GM19438 (cell line): ENCODE results near the gene ANO2.

Experiments used
- ATAC-seq: cut with Tn5 transposase; IDR thresholded peaks from one replicate; pipeline ENCODE4 v1.9.1; 2021; ENCODE audit warnings: low read depth; ENCODE audit not compliant: unreplicated experiment

ANO2 gene

DNA sequence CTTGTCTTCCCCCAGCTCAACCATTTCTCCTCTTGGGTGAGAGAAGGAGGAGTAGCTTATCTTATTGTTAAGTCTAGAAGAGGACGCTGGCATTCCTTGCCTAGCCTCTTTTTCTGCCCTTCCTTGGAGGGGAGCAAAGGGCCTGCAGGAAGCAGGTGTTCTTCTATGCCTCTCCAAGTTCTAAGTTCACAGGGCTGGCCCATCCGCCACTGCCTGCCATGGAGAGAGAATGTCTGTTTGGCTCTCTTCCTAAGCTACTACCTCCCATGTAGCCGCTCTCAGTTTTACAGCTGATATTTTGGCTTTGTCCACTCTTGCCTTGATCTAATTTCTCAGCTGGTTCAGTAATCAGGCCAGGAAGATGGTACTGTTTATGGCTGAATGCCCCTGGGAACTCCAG, 312.0 kb downstream of the ANO2 start:
- ATAC-seq = no peak

DNA sequence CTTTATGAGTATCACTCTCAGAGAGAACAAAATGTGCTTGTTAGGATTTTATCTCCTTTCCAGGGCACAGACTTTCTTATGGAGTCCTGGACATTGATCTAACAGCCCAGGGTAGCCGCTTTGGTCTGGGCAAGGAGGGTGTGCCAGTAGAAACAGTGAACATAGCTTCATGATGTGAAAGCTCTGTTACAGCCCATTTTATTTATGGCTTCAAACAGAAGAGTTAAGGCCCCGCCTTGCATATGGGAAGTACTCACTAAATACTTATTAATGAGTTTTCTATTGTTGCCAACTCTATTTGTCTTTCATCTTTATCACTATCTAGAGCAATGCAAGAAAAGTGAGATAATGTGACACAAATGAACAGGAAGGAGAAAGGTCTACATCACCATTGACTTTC, 312.6 kb downstream of the ANO2 start:
- ATAC-seq = no peak

DNA sequence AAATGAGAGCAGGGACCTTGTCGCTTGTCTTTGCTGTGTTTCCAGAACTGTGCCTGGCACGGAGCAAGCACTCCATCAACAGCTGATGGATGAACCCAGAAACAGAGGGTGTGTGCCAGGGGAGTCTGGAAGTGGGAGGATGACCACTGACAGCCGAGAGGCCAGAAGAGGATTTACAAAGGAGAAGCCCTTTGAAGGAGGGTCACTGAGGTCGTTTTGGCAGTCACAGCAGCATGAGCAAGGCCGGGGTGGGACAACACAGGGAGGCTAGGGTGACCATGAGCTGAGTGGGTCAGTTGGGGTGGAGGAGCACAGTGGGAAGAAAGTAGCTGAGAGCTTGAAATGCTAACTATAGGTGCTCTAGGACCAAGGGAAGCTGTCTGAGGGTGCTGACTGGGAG, 313.6 kb downstream of the ANO2 start:
- ATAC-seq = no peak

DNA sequence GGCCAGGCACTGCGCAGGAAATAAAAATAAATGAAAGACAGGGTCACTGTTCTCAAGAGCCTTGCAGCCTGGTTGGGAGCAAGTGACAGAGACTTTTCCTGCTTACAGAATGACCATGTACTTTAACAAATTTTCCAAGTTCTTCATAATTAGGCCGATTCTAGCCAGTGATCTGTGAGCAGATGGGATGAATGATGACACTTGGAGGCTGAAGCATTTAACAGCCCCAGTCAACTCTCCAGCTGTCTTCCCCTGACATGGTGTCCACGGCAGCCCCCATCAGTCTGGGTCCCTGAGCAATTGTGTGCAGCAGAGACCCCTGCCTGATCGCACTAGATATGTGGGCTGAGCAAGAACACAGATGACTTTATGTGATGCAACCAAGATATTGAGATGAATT, 314.3 kb downstream of the ANO2 start:
- ATAC-seq = no peak

DNA sequence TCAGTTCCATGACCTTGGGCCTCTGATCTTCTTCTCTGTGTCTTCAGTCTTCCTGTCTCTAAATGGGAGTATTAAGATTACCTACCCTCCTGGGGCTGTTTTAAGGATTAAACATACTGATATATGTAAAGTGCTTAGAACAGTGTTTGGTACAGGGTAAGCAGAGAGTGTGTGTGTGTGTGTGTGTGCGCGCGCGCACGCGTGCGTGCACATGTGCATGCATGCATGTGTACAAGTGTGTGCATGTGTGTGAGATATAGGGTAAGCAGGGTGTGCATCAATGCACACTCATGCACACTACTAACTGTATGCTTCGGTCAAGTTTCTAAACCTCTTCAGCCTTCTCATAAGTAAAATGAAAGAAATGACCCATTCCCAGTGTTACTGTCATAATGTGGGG, 316.6 kb downstream of the ANO2 start:
- ATAC-seq = no peak

DNA sequence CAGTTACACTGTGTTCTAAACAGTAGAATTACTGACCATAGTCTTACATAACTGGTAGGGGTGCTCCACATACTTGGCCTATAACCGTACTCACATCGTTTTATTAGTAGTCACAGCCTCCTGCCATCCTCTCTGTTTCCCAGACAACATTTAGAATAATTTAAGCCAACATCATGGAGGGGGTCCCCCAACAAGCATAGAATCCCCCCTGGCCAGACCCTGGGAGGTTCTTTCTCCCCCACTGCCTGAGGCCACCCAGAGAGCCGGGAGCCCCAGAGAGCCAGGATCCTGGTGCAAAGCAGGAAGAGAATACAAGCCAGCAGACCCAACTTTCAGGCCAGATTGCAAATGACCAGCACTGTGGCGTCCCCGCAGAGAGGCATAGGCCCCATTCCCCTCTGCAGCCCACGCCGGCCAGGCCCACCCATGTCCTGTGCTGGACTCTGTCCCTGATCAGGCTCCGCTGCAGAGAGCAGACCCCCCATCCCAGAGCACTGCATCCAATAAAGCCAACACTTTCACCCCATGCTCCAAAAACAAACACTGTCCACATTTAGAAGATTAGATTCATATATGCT, 317.9 kb downstream of the ANO2 start:
- no peak for ATAC-seq

DNA sequence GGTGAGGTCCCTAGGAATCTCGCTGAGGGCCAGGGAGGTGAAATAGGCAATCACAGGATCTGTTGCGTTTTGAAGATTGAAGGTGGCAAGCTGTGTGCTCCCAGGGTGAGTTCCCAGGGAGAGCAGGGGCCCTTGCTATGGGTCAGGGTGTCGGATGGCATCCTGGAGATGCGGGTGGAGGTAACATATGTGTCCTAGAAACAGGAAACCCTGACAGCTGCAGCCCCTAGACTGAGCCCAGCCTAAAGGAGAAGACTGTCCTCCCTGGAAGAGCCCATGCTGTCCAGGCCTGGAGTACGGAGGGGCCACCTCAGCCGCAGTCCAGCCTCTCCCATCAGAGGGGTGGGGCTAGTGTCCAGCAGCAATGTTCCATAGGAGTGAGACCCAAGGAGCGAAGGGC, 318.9 kb downstream of the ANO2 start:
- ATAC-seq = no peak

DNA sequence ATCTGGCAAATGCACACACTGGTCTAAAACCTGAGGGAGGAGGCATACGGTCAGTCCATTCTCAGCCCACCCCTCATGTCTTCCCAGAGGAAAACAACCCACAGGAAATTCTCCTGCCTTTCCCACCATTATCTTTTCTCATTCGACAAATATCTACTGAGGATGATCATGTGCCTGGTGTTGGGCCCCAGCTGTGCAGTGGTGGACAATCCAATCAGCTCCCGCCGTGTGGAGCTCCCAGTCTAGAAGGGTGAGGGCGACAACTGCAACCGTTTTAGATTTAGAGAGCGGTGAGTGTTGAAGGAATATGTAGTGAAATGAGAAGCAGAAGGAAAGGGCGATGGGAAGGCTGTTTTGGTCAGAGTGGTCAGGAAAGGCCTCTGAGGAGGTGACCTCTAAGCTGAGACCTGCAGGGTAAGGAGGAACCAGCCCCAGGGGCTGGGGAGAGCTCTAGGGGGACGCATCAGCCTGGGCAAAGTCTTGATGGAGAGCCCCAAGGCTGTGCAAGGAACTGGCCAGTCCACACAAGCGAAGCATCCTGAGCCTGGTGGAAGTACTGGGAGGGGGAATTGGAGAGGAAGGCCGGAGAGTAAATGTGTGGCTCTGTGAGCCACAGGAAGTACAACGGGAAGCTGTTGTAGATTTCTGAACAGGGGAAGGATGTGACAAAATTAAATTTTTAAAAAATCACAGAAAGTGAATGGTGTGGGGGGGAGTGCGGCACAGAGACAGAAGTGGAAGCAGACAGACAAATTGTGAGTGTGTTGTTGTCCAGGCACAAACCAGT, 320.4 kb downstream of the ANO2 start:
- ATAC-seq = no peak

DNA sequence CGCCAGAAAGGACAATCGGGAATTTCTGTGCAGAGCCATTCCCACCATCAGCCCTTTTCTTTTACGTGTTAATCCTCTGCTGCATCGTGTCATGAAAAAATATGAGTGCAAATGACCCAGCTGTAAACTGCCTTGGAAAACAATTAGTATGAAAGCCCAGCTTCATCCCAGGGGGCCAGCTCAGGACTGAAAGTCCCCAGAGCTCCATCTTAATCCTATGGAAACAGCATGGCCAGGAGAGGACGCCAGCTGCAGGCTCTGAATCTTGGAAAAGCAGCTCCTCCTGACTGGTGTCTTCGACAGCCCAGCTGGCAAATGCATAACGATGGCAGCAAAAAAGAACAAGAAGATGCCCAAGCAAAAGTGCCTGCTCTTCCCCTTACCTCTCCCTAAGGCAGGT, 321.6 kb downstream of the ANO2 start:
- ATAC-seq = no peak

DNA sequence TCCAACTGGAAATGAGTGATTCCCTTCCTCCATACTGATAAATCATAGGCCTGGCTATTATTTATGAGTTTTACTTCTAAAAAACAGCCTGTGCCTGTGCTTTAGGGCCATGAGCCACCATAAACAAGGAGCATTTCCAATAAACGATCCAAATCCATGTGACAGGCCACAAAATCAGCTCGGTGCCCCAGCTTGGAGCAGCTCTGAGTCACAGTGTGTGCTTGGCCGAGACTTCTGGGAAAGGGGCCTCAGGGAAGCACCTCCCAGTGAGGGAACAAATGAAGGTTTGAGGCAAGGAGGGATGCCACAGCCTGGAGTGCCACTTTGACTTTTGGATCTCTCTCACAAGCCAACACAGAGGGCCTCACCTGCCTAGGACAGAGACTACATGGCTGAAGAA, 322.8 kb downstream of the ANO2 start:
- ATAC-seq = no peak

DNA sequence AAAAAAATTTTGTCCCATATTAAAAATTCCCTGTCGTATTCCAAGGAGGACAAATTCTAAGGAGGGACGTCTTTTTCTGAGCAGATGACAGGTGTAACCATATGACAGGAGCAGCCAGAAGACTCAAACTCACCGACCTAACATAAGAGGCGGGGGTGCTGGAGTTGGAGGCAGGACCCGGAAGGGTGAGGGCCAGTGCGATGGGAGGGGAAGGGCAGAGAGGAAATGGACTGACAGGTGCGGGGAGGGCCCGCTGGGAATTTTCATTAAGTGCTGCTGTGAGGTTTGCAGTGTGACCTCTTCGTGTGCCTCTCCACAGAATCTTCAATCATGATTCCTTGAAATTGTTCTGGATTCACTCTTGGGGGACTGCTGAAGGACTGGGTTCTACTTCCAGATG, 323.7 kb downstream of the ANO2 start:
- no peak for ATAC-seq

DNA sequence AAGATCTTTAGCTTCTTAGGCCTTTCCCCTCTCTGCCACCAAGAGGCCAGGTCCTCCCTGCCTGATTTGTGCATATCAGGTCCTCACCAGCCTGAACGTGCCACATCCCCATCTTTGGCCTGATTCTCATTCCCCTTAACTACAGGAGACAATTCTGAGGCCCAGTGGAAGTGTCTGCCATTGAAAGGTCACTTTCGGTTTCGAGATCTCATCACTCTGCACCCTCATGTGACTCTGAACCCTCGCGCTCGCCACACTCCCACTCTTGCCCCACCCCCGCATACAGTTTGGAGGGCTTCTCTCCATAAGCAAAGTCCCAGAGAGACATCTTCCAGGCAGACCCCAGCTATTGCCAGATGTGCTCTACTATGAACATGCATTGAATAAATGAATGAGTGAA, 324.2 kb downstream of the ANO2 start:
- no peak for ATAC-seq

DNA sequence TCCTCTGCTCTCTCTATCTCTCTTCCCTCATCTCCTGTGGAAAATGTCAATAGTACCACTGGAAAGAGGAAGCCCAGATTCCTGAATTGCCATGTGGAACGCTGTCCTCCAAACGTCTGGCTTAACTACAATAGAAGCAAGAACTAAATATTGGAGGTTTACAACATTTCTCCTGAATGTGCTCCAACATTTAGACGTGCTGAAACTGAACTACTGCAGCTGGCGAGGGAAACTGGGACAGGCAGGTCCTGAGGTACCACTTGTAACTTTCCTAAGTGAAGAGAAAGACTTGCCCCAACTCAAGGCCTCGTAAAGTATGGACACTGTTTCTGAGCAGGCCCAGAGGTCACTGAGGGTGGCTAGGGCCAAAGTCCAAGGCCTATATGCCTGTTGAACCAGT, 325.4 kb downstream of the ANO2 start:
- ATAC-seq = no peak

DNA sequence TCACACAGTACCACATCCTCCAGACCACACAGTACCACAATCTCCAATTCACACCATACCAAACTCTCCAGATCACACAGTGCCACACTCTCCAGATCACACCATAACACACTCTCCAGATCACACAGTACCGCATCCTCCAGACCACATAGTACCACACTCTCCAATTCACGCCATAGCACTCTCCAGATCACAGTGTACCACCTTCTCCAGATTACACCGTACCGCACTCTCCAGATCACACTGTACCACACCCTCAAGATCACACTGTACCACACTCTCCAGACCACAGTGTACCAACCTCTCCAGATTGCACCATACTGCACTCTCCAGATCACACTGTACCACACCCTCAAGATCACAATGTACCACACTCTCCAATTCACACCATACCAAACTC, 328.2 kb downstream of the ANO2 start:
- ATAC-seq = no peak

DNA sequence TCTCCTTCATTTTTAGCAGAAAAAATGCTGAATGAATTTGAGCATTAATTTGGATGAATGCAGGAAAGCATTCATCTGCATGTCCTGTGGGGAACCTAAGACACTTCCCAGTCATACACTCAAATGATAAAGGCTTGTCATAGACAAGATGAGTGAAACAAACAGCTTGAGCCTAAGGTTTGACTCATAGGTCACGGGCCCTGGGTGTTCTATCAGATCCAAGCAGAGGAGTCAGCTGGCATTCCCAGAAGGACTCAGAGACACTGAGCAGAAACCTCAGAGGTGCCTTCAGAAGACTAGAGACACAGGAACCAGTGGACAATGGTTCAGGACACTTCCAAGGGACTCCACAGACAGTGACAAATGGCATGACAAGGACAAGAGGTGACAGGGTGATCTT, 329.3 kb downstream of the ANO2 start:
- no peak for ATAC-seq

DNA sequence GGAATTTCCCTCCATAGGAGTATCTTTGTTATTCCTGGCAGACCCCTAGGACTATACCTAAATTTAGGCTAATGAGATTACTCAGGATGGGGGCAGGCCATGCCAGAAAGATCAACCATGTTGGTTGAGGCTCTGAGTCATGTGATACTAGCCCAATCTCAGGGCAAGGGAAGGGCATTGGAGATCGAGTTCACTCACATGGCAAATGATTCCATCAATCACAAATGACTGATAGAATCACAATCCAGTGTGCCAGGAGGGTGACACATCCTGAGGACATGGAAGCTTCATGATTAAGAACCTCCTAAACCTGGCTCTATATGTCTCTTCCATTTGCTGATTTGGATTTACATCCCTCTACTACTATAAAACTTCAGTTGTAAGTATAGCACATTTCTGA, 330.8 kb downstream of the ANO2 start:
- no peak for ATAC-seq

DNA sequence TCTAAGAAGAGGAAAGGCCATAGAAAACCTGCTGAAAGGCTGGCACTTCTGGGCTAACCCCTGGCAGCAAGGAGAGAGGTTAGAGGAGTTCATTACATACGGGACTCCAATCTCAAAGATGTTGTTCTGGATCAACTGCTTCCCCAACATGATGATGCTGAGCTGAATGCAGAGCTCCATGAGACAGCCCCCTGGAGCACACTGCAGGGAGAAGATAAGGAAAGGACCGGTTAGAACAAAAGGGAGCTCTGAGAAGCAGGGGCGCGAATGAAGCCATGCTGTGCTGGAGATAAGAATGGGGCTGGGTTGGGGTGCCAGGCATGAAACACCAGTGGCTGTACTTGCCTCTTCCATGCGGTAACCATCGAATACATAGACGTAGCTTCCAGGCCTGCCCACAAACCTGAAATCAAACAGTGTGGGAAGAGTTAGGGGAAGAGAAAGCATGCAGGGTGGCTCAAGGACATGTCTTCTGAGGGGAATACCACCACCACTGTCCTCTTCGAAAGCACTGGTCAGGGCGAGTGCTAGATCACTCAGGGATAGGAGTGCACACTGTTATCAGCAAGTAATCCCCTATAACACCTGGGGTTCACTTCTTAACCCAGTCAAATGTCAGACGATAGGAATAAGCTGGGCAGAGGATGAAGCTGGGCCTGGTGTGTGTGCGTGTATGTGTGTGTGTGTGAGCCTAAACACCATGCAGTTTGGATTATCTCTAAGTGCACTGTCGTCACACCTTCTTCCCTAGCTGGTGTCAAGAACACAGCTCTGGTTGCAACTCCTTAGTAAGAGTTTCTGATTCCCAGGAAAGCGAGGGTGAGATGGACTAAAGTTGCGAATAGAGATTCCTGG, 332.3 kb downstream of the ANO2 start:
- no peak for ATAC-seq

DNA sequence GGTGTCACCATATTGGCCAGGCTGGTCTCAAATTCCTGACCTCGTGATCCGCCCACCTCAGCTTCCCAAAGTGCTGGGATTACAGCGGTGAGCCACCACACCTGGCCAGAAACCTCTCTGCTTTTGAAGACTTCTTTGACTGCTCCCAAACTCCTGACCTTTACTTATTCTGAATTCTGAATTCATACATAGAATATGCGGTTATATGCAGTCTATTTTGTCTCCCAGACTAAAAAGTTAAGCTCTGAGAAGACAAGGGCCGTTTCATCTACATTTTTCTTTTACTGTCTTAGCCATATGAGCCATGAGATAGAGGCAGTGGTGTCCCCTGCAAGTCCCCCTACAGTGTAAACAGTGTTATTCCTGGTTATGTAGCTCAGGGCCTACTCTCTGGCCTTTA, 333.9 kb downstream of the ANO2 start:
- ATAC-seq = no peak

DNA sequence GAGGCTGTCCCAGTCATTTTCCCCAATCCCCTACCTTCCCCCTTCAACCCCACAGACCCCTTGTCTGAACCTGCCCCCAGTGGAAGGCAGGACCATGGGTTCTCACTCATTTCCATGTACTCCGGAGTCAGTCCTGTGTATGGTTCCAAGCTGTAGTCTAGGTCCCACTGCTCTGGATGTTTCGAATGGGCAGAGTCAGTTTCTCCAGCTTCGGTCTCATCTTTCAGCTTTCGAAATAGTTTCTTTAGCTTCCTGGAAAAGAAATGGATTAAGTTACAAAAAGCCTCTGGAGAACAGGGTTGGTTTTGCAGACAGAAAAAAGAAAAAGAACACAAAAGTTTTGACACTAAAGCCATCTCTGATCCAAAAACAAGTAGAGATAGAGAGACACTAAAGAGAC, 345.7 kb downstream of the ANO2 start:
- ATAC-seq = no peak

DNA sequence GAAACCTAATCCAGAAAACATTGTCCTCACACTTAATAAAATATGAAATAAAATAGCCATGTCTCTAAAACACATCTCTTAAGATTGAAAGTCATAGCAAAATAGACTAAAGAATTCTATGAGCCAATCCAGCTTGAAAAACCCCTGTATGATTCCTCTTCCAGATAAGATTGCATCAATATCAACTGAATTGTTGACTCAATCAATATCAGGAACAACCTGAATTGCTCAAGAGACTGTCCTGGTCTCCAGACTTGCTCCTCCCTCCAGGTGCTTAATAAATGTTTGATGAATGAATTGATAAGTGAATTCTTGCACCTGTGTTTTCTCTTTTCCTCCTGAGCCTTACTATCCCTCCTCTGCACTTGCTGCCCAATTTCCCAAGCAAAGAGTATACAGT, 351.1 kb downstream of the ANO2 start:
- no peak for ATAC-seq

DNA sequence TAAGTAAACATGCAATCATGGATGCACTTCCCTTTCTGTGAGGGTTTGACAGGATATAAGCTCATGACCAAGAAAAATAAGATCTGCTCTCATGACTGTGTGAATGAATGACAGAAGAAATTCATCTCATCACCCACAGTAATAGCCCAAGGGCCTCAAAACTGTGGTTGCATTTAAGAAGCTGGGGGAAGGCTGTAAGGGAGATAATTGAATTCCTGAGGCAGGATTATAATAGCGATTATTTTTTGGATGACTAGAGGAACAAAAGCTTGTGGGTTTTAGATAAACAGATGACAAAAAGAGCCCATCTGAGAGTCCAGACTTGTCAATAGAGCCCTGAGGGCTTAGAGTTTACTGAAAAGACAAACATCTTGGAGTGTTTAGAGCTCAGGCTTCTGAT, 352.0 kb downstream of the ANO2 start:
- no peak for ATAC-seq

DNA sequence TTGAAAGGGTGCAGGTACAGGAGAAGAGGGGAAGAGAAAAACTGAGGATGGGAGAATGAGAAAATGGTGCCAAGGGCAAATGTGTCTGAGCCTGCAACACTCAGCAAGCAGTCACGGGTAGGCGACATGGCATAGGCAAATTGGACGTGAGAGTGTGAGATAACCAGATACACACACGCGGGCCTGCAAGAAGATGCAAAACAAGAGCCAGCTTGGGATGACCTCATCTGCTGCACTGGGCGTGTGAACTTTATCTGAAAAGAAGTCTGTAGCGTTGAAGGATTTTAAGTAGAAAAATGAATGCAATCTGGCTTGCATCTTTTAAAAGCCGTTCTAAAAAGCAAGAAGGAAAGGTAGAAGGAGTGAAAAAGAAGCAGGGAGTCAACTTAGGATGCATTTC, 352.7 kb downstream of the ANO2 start:
- no peak for ATAC-seq
